Mucosa of descending colon (tissue), 3 donors: ENCODE results near the gene ARSH. TPM values are rescaled to one million over a fixed set of nuclear protein-coding genes. Genes with fewer than 3 reads are reported as not detected.

Source experiments
- ATAC-seq: fragments of 200-7000 bp; cut with Tn5 transposase; one replicate; pipeline ENCODE4 v1.9.1; 2020; ENCODE audit warnings: mild to moderate bottlenecking, moderate library complexity
- DNase-seq, 3 donors: peaks; one replicate each; pipeline ENCODE4 v3.0.0-alpha.2; 2020
- H3K36me3 ChIP-seq: fragments of 200-600 bp; one replicate; pipeline ENCODE4 v1.8.0; 2021; ENCODE audit warnings: low read depth, mild to moderate bottlenecking
- H3K4me1 ChIP-seq: fragments of 200-600 bp; one replicate; pipeline ENCODE4 v1.8.0; 2021; ENCODE audit warnings: low read depth, mild to moderate bottlenecking
- H3K4me3 ChIP-seq: fragments of 200-600 bp; one replicate; pipeline ENCODE4 v1.8.0; 2021; ENCODE audit warnings: mild to moderate bottlenecking
- H3K9me3 ChIP-seq: fragments of 200-600 bp; one replicate; pipeline ENCODE4 v1.8.0; 2021; ENCODE audit warnings: mild to moderate bottlenecking
- CTCF ChIP-seq: fragments of 200-600 bp; IDR thresholded peaks from one replicate; pipeline ENCODE4 v1.8.0; 2022; ENCODE audit warnings: antibody characterized with exemption, mild to moderate bottlenecking
- intact Hi-C, 2 donors: fragments of 100-400 bp; cut with DNase I in 1 of 2; cut with micrococcal nuclease in 1 of 2; formaldehyde crosslinking; loops; one replicate each; pipeline versions ENCODE4 v1.11.0 to v1.11.1; 2022; cut with DNase I, micrococcal nuclease
- total RNA-seq, 3 donors: library from RNA; stranded (reverse); fragmentation: NEBNext Ultra II Directional in 2 of 3; extraction: Animal tissue kit (Norgen Biotek cat#: 25700) in 2 of 3; gene quantifications; one replicate each; pipeline versions ENCODE4 v1.2.1 to v1.2.4, GENCODE V29; 2021 to 2023
- donor health status: DM: no; HTN: no; CAD: no; lungs with moderate emphysema.
- donor health status: DM: no; HTN: no; CAD: no.
- donor health status: DM: no; HTN: yes; CAD: no.

ARSH gene
- total RNA-seq, 3 donors from 2014 or later = not detected

GRCh38 chrX:3017492-3017891 lies 11.1 kb downstream of the ARSH start:
- H3K9me3 ChIP-seq = no peaks in the 10 kb centered on the region
- ATAC-seq = no peak
- DNase-seq = no peak
- intact Hi-C loops = no loop called here
- H3K4me1 ChIP-seq = no peaks in the 10 kb centered on the region
- no peaks in the 10 kb centered on the region for H3K36me3 ChIP-seq
- no peak for TF ChIP-seq CTCF
- no peak overlapping the region for H3K4me3 ChIP-seq

DNA sequence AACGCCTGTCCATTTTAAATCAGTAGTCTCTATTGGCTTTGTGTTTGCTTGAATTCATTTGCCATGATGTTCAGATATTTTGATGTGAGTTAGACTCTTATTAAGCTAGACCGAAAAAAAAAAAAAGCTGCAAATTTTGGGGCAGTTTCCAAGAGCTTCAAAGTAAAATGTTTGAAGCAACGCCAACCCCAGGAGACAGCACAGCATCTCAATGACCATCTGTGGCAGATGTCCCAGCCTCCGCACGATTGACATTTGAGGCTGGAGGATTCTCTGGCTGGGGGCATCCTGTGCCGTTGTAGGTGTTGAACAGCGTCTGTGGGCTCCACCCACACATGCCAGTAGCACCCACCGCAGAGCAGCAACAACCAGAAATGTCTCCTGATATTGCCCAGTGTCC lies 17.8 kb downstream of the ARSH start:
- no peaks in the 10 kb centered on the region for H3K4me1 ChIP-seq
- H3K36me3 ChIP-seq = no peaks in the 10 kb centered on the region
- intact Hi-C loops = no loop called here
- H3K4me3 ChIP-seq = no peak overlapping the region
- ATAC-seq = no peak
- no peak for DNase-seq
- H3K9me3 ChIP-seq = no peaks in the 10 kb centered on the region
- no peak for TF ChIP-seq CTCF

- no peak overlapping the region for H3K4me3 ChIP-seq
- ATAC-seq (peak; percentile 84), DNase-seq (peak in 1 of 3 donors; percentile 8)
- intact Hi-C loops = no loop called here
- no peaks in the 10 kb centered on the region for H3K4me1 ChIP-seq
- H3K36me3 ChIP-seq = no peaks in the 10 kb centered on the region
- H3K9me3 ChIP-seq = no peaks in the 10 kb centered on the region
- TF ChIP-seq CTCF = no peak
These were observed 19.9 kb downstream of the ARSH start for GRCh38 chrX:3026074-3026815.

DNA sequence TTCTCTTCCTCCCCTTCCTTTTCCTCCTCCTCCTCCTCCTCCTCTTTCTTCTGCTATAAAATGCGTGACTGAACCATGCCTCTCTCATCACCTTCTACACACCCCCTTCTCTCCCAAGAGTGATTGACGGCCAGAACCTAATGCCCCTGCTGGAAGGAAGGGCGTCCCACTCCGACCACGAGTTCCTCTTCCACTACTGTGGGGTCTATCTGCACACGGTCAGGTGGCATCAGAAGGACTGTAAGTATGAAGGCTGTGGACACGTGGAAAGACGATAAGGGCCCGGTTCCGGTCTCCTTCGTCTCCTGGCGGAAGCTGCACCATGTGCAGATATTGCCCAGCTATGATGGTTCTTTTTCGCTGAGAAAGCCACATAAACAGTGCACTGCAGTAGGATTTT lies 22.8 kb downstream of the ARSH start:
- intact Hi-C loops = no loop called here
- DNase-seq (no peak), ATAC-seq (no peak)
- TF ChIP-seq CTCF = no peak
- no peaks in the 10 kb centered on the region for H3K9me3 ChIP-seq
- H3K4me1 ChIP-seq = no peaks in the 10 kb centered on the region
- no peaks in the 10 kb centered on the region for H3K36me3 ChIP-seq
- H3K4me3 ChIP-seq = no peak overlapping the region

DNA sequence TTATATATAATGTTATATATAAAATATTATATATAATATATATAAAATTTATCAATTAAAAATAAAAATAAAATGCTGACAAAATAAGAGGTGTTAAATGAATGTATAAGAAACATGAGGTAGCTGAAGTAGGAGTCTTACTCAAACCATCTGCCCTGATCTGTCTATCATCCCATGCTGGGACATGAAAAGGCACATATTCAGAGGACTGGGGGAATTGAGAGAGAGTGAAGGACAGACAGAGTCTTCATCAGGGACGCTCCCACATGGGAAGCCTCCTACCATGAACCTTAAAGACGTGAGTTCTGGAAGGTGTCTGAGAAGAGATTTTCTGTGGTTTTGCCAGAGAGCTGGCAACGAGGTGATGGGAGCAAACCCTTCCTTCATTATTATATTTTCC lies 30.9 kb downstream of the ARSH start:
- DNase-seq = no peak
- Histone ChIP-seq H3K4me1 (no peaks in the 10 kb centered on the region), H3K9me3 (no peaks in the 10 kb centered on the region), H3K36me3 (no peaks in the 10 kb centered on the region), H3K4me3 (no peak overlapping the region)
- ATAC-seq = no peak
- TF ChIP-seq CTCF = no peak
- intact Hi-C loops = no loop called here

- Histone ChIP-seq H3K36me3 (no peaks in the 10 kb centered on the region), H3K4me3 (no peak overlapping the region), H3K9me3 (no peaks in the 10 kb centered on the region), H3K4me1 (no peaks in the 10 kb centered on the region)
- ATAC-seq (no peak), DNase-seq (no peak)
- intact Hi-C loops = no loop called here
- TF ChIP-seq CTCF = no peak
These were observed 37.9 kb downstream of the ARSH start for GRCh38 chrX:3044196-3044595.
